GM10266 (cell line): ENCODE data around the gene TERB2.
"Not testable (repeated sequence)": the region's sequence is repeated elsewhere in the genome, so short reads cannot be mapped to it uniquely, and the experiment has no call there.

Experiments used
- DNase-seq: peaks from one replicate; pipeline ENCODE4 v3.0.0; 2012; ENCODE audit errors: extremely low spot score
- CTCF ChIP-seq: IDR thresholded peaks from 2 replicates; pipeline ENCODE4 v1.5.1; 2012; ENCODE audit warnings: mild to moderate bottlenecking, low read depth; ENCODE audit not compliant: control insufficient read depth, insufficient read depth; ENCODE audit errors: missing control alignments

TERB2 gene

GRCh38 chr15:44956388-44956787, at the start of gene TERB2:
Gene TERB2, plus strand, starts transcription at chr15:44956687. Its CDS starts 32 bp downstream, at chr15:44956719.
- no peak for DNase-seq
- no peak for TF ChIP-seq CTCF

GRCh38 chr15:44909423-44909822, 47.1 kb upstream of the TERB2 start:
- no peak for DNase-seq
- TF ChIP-seq CTCF = no peak

GRCh38 chr15:44910981-44911625, 45.4 kb upstream of the TERB2 start:
- no peak for TF ChIP-seq CTCF
- DNase-seq = no peak

- not testable (repeated sequence) for DNase-seq
Observed at GRCh38 chr15:44912186-44912585, 44.3 kb upstream of the TERB2 start.

GRCh38 chr15:44912974-44913448, 43.5 kb upstream of the TERB2 start:
- not testable (repeated sequence) for DNase-seq

GRCh38 chr15:44918136-44918535, 38.4 kb upstream of the TERB2 start:
- DNase-seq = no peak
- no peak for TF ChIP-seq CTCF

- not testable (repeated sequence) for DNase-seq
Observed at GRCh38 chr15:44928658-44929057, 27.8 kb upstream of the TERB2 start.

GRCh38 chr15:44930283-44930682, 26.2 kb upstream of the TERB2 start:
- DNase-seq = not testable (repeated sequence)

- DNase-seq = not testable (repeated sequence)
Observed at GRCh38 chr15:44958302-44958701, 1.8 kb downstream of the TERB2 start.

GRCh38 chr15:44968475-44968874, 12.0 kb downstream of the TERB2 start:
- DNase-seq = no peak
- no peak for TF ChIP-seq CTCF
